Posterior vena cava (tissue), 2 donors: Measurements from ENCODE around the gene GPR32. TPM values are rescaled to one million over a fixed set of nuclear protein-coding genes. Genes with fewer than 3 reads are reported as not detected.
"Not testable (repeated sequence)": the region's sequence is repeated elsewhere in the genome, so short reads cannot be mapped to it uniquely, and the experiment has no call there.

ENCODE experiments used
- DNase-seq: peaks from one replicate; pipeline ENCODE4 v3.0.0-alpha.2; 2020; ENCODE audit warnings: low spot score
- intact Hi-C, 2 donors: fragments of 100-400 bp; cut with DNase I; formaldehyde crosslinking; loops; one replicate each; pipeline versions ENCODE4 v1.14.1 to v1.14.2; 2022 to 2023
- total RNA-seq, 2 donors: library from RNA; stranded (reverse); fragmentation: NEBNext Ultra II Directional; extraction: Animal tissue kit (Norgen Biotek cat#: 25700); gene quantifications; one replicate each; pipeline ENCODE4 v1.2.1, GENCODE V29; 2021
- donor health status: DM: yes; HTN: yes; CAD: no.
- donor health status: DM: yes; HTN: yes; CAD: no.

The GPR32 gene
- total RNA-seq, 2 donors from 2014 or later: not detected

- intact Hi-C loops: no loop called here
- no peak for DNase-seq
Observed at GRCh38 chr19:50743537-50743936, 26.7 kb upstream of the GPR32 start.

- intact Hi-C loops: no loop called here
- DNase-seq: no peak
Observed at GRCh38 chr19:50745221-50745620, 25.0 kb upstream of the GPR32 start.

DNA sequence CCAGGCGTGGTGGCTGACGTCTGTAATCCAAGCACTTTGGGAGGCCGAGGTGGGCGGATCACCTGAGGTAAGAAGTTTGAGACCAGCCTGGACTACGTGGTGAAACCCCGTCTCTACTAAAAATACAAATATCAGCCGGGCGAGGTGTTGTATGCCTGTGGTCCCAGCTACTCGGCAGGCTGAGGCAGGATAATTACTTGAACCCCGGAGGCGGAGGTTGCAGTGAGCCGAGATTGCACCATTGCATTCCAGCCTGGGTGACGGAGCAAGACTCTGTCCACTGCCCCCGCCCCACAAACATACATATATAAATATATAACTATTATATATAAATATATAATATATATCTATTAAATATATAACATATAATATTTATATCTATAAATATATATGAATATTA, 23.1 kb upstream of the GPR32 start:
- DNase-seq, intact Hi-C loops: not testable (repeated sequence)

DNA sequence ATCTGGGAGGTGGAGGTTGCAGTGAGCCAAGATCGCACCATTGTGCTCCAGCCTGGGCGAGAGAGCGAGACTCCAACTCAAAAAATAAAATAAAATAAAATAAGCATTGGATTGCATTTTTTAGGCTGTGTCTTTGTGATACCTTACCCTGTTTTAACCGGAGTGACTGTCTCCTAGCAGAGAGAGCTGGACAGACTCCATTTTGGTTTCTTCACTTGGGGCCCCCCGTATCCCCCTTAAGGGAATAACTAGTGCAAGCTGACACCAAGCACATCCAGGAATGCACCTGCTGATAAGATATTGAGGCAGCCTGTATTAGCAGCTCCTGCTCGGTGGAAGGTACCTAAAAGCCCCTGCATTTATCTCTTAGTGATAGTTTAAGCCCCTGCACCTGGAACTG, 20.8 kb upstream of the GPR32 start:
- intact Hi-C loops: no loop called here
- no peak for DNase-seq

- no peak for DNase-seq
- intact Hi-C loops: no loop called here
Observed at GRCh38 chr19:50750010-50750409, 20.3 kb upstream of the GPR32 start.

DNA sequence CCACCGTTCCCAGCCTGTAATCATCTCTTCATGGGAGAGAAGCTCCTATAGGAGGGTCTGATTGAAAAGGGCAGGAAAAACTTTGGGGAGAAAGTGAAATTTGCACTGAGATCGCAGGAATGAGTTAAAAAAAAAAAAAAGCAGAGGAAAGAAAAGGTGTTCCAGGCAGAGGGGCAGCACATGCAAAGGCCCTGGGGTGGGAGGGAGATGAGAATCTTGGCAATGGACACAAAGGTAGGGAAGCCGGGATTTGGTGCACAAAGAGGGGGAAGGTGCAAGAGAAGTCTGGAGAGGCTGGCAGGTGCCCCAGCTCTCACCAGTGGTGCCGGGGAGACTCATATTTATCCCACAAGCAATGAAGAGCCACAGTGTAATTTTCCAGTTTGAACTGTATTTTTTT, 16.4 kb upstream of the GPR32 start:
- intact Hi-C loops: no loop called here
- DNase-seq: no peak

- intact Hi-C loops, DNase-seq: not testable (repeated sequence)
Observed at GRCh38 chr19:50756244-50756643, 14.0 kb upstream of the GPR32 start.

DNA sequence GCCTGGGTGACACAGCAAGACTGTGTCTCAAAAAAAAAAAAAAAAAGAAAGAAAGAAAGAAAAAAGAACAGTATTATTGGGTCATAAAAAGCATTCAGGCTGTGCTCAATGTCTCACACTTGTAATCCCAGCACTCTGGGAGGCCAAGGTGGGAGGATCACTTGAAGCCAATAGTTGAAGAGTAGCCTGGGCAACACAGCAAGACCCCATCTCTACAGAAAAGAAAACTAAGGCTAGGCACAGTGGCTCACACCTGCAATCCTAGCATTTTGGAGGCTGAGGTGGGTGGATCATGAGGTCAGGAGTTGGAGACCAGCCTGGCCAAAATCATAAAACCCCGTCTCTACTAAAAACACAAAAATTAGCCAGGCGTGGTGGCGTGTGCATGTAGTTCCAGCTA, 12.6 kb upstream of the GPR32 start:
- intact Hi-C loops, DNase-seq: not testable (repeated sequence)

GRCh38 chr19:50759076-50759475, 11.2 kb upstream of the GPR32 start:
- intact Hi-C loops, DNase-seq: not testable (repeated sequence)

DNA sequence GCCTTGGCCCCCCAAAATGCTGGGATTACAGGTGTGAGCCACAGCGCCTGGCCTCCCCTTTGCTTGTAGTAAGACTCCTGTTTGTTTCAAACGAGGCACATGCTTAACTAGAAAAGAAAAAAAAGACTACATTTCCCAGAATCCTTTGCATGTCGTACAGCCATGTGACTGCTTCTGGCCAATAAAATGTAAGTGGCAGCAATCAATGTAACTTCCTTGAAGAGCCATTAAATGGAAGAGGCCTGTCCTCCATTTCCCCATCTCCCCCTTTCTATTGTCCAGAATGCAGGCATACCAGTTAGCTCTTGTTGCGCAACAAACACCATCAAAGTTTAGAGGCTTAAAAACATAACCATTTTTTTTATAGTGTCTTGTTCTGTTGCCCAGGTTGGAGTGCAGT, 10.4 kb upstream of the GPR32 start:
- no peak for DNase-seq
- intact Hi-C loops: no loop called here

GRCh38 chr19:50761501-50761900, 8.8 kb upstream of the GPR32 start:
- intact Hi-C loops, DNase-seq: not testable (repeated sequence)

DNA sequence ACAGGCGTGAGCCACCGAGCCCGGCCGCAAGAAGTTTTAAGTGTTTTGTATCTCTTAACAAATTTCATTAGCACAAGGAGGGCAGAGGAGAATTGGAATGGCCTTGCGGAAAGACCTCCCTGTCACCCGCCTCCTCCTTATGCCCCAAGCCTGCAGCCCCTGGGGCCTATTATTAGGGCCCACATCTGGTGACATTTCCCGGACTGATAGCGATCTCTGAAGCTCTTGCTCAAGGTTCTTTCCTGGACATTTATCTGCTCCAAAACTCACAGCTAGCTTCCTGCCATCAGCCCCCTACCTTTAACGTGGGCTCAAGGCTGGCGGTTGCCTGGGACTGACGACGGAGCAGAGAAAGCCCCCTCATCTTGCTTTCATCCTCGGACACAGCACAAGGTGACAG, 6.7 kb upstream of the GPR32 start:
- DNase-seq, intact Hi-C loops: not testable (repeated sequence)

DNA sequence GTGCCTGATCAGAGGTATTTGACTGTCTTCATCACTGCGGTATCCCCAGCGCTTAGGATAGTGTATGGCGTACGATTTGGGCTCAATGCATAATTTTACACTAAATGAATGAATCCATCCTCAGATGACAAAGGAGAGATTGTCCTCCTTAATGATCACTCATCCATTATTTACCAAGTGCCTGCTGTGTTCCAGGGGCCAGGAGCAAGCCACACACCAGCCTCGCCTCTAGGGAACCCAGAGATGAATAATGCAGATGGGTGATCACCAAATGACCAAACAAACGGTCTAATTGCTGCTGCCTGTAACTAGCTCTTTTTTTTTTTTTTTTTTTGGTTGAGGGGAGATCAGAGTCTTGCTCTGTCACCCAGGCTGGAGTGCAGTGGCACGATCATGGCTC, 5.9 kb upstream of the GPR32 start:
- intact Hi-C loops: no loop called here
- no peak for DNase-seq

DNA sequence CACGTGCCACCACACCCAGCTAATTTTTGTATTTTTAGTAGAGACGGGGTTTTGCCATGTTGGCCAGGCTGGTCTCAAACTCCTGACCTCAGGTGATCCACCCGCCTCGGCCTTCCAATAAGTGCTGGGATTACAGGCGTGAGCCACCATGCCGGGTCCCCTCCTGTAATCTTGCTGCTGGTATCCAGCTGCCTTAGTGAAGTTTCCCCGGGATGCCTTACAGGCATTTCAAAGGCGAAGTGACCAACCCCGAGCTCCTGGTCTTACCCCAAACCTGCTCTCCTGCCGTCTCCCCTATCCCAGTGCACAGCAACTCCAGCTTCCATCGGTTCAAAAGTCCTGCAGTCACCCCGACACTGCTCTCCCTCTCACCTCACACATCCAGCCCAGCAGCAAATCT, 3.5 kb upstream of the GPR32 start:
- intact Hi-C loops: not testable (repeated sequence)

DNA sequence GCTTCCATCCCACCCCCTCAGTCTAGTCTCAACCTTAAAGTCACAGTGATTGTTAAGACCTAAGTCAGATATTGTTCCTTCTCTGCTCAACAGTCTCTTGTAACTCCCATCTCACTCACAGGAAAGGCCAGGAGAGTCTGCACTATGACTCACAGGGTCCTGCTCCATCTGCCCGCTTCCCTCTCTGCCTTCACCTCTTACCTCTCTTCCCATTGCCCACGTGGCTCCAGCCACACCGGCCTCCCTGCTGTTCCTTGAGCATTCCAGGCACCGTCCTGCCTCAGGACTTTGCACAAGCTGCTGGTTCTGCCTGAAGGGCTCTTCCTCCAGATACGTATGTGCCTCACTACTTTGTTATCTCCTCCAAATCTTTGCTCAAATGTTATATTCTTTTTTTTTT, 3.0 kb upstream of the GPR32 start:
- DNase-seq, intact Hi-C loops: not testable (repeated sequence)

More for the DNA sequence above, 3.5 kb upstream of the GPR32 start:
- not testable (repeated sequence) for DNase-seq

DNA sequence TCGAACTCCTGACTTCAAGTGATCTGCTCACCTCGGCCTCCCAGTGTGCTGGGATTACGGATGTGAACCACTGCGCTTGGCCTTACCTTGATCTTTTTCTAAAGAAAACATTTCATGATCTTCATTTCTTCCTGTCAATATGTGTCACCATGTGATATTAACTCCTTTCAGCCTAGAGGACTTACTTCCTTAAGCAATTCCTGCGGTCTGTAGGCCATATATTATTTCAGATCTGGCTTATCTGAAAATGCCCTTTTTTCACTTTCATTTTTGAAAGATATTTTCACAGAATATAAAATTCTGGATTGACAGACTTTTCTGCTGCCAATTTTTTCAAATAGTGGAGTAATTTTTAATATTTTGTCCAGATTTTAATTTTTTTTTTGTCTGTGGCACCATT, 2.0 kb upstream of the GPR32 start:
- DNase-seq: no peak
- intact Hi-C loops: no loop called here

GRCh38 chr19:50770888-50771287, 624 bp downstream of the GPR32 start:
- no peak for DNase-seq
- intact Hi-C loops: no loop called here

DNA sequence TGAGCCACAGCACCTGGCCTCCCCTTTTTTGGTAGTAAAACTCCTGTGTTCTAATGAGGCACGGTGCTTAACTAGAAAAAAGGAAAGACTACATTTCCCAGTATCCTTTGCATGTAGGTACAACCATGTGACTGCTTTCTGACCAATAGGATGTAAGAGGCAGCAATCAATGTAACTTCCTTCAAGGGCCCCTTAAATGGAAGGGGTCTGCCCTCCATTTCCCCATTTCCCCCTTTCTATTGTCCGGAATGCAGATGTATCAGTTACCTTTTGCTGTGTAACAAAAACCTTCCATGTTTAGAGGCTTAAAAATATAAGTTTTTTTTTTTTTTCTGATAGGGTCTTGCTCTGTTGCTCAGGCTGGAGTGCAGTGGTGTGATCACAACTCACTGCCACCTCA, 2.2 kb downstream of the GPR32 start:
- no peak for DNase-seq
- intact Hi-C loops: no loop called here

DNA sequence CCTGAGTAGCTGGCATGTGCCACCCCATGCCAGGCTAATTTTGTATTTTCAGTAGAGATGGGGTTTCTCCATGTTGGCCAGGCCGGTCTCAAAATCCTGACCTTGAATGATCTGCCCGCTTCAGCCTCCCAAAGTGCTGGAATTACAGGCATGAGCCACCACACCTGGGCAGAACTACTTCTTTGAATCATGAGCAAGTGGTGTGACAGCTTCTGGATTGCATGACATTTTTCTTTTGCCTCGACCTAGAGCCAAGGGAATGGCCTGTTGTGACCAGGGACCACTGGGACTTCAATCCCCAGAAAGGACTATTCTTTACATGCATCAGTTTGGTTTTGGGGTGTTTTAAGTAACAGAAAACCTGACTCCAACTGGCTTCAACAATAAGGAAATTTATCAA, 2.6 kb downstream of the GPR32 start:
- DNase-seq, intact Hi-C loops: not testable (repeated sequence)

GRCh38 chr19:50773454-50773853, 3.2 kb downstream of the GPR32 start:
- DNase-seq, intact Hi-C loops: not testable (repeated sequence)

DNA sequence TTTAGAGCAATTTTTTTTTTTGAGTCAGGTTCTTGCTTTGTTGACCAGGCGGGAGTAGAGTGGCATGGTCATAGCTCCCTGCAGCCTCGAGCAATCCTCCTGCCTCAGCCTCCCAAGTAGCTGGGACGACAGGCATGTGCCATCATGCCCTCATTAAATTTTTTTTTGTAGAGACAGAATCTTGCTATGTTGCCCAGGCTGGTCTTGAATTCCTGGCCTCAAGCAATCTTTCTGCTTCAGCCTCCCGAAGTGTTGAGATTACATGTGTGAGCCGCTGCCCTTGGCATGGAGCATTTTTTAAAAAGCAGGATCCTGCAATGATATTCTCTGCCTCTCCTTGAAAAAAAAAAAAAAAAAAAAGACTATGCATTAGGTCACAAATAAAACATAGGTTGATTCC, 5.9 kb downstream of the GPR32 start:
- DNase-seq: no peak
- intact Hi-C loops: no loop called here

GRCh38 chr19:50777261-50777660, 7.0 kb downstream of the GPR32 start:
- intact Hi-C loops: no loop called here
- DNase-seq: no peak
